Loucy (cell line): ENCODE measurements around the gene BEAN1.

Experiments
- EZH2phosphoT487 ChIP-seq: fragments of 200-600 bp; IDR thresholded peaks from 2 replicates; pipeline ENCODE4 v1.6.1; 2018; ENCODE audit warnings: antibody characterized with exemption, mild to moderate bottlenecking, moderate library complexity, borderline replicate concordance
- TF ChIP-seq, protein P1 (sequence below): fragments of 200-600 bp; sonication (generic); conservative IDR thresholded peaks from 2 replicates; pipeline ENCODE4 v1.5.1; 2014; ENCODE audit warnings: mild to moderate bottlenecking, antibody characterized with exemption, low read length

- TF ChIP-seq, protein P1, sequence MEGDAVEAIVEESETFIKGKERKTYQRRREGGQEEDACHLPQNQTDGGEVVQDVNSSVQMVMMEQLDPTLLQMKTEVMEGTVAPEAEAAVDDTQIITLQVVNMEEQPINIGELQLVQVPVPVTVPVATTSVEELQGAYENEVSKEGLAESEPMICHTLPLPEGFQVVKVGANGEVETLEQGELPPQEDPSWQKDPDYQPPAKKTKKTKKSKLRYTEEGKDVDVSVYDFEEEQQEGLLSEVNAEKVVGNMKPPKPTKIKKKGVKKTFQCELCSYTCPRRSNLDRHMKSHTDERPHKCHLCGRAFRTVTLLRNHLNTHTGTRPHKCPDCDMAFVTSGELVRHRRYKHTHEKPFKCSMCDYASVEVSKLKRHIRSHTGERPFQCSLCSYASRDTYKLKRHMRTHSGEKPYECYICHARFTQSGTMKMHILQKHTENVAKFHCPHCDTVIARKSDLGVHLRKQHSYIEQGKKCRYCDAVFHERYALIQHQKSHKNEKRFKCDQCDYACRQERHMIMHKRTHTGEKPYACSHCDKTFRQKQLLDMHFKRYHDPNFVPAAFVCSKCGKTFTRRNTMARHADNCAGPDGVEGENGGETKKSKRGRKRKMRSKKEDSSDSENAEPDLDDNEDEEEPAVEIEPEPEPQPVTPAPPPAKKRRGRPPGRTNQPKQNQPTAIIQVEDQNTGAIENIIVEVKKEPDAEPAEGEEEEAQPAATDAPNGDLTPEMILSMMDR: no peak
- TF ChIP-seq EZH2phosphoT487: no peak
Observed at GRCh38 chr16:66420396-66420795, 6.7 kb upstream of the BEAN1 start.
